ENCODE measurements around the gene SH2D3A.

SH2D3A gene

DNA sequence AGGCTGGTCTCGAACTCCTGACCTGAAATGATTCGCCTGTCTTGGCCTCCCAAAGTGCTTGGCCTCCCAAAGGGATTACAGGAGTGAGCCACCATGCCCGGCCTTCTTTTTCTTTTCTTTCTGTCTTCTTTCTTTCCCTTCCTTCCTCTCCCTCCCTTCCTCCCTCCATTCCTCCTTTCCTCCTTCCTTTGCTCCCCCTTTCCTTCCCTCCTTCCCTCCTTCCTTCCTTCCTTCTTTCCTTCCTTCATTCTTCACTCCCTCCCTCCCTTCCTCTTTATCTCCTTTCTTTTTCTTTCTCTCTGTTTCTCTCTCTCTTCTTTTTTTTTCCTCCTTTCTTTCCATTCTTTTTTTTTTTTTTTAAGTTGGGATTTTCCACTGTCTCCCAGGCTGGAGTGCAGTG, 58.9 kb downstream of the SH2D3A start:
- DNase-seq (ENCODE audit: low spot score) = no peak

DNA sequence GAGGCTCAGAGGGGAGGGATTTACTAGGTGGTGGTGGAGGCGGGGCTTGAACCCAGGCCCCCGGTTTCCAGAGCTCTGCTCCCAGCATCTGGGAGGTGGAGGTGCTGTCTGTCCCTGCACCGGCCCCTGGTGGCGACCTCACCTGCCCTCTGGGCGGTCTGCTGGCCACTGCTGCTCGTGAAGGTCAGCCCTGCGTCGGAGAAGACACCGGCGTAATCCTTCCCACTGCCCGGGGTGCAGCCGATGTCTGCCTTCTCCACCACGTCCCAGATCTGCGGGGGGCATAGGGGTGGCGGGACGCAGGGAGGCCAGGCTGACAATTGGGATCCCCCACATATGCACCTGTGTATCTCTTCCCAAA, 59.6 kb downstream of the SH2D3A start:
- no peak for DNase-seq (ENCODE audit: low spot score)

DNA sequence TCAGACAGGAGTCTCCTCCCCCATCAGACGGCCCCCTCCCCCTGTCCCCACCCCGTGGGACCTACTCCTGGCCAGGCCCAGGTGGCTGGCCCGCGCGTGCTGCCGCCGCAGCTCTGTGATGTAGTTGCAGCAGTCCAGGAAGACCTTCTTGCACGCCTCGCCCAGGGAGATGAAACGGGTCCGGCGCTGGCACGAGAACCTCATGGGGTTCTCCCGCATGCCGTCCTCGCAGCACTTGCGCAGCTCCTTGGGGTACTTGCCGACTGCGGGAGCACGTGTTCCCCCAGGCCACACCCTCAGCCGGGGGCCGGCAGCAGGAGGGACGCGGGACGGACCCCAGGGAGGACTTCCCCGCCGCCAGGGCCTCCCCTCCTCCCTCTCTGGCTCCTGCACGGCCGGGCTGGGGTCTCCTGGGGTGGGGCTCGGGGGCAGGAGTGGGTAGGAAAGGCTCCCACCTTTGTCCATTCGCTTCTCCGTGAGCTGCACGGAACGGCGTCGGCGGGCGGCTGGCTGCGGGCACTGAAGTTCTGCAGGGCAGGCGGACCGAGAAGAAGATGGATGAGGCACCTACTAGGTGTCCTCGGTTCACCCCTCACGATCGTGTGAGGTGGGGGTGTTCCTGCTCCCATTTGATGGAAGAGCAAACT, 60.1 kb downstream of the SH2D3A start:
- no peak for DNase-seq (ENCODE audit: low spot score)

DNA sequence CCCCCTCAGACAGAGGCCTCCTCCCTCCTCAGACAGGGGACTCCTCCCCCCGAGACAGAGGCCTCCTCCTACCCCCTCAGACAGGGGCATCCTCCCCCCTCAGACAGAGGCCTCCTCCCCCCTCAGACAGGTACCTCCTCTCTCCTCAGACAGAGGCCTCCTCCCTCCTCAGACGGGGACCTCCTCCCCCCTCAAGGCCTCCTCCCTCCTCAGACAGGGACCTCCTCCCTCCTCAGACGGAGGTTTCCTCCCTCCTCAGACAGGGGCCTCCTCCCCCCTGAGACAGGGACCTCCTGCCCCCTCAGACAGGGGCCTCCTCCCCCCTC, 60.6 kb downstream of the SH2D3A start:
- DNase-seq (ENCODE audit: low spot score) = no peak

DNA sequence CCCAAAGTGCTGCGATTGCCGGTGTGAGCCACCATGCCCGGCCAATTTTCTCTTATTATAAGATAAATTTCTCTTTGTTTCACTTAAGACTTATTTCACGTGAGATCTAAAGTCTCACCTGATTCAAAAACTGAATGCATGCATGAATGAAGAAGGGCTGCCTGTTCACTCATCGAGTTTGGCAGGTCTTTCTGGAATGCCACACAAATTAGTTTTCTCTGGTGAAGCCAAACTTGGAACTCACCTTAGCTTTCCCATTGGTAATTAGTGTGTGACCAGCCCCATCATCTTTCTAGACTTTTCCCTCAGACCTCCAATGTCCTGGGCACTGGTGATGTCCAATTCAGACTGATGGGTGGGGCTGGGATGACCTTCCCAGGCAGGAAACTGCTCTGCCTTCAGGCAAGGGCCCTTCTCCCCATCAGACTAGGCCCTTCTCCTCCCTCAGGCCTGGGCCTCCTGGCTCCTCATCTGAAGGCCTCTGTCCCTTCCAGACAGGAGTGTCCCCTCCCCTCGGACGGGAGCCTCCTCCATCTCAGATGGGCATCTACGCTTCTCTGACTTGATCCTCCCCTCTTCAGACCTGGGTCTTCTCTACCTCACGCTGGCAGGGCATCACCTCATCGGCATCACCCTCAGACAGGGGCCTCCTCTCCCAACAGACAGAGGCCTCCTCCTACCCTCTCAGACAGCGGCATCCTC, 61.2 kb downstream of the SH2D3A start:
- DNase-seq (ENCODE audit: low spot score) = no peak
